Stimulated activated CD8-positive, alpha-beta memory T cell treated with anti-CD3 and anti-CD28 coated beads, Interleukin-15, amount 100 ng/mL, for 1 hour (primary cell): ENCODE data around the gene MAP3K8.
"Not testable (repeated sequence)": the region's sequence is repeated elsewhere in the genome, so short reads cannot be mapped to it uniquely, and the experiment has no call there.

Source experiments
- DNase-seq: peaks from one replicate; pipeline ENCODE4 v3.0.0-alpha.2; 2020; ENCODE audit warnings: low read depth

MAP3K8 gene

DNA sequence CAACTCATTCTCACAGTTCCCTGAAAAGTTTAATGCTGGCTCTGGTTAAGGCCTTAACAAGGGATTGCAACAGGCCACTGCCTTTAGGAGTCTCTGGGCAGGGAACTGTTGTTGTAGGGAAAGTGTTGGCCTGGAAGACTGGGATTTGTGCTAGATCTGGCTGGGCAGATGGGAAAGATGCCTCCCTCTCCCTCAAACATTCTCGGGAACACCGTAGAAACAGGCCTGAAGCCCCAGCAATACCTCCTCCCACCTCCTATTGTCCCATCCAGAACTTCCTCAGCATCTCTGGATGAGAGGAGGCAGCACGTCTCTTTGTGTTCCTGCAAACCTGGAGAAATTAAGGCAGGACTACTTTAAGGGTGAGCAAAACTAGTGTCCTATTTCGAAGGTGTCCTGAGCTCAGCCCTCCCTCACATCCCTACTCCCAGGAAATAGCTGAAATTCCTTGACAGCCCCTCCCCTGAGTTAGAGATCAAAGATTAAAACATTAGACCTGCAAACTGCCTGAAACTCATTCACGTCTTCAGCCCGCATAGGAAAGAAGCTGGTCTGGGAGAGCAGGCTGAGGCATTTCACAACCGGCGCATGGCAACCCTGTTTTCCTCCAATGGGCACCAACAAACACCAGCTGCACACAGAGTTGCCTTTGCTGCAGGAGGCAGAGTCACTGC, 10.9 kb upstream of the MAP3K8 start:
- DNase-seq, result no peak

DNA sequence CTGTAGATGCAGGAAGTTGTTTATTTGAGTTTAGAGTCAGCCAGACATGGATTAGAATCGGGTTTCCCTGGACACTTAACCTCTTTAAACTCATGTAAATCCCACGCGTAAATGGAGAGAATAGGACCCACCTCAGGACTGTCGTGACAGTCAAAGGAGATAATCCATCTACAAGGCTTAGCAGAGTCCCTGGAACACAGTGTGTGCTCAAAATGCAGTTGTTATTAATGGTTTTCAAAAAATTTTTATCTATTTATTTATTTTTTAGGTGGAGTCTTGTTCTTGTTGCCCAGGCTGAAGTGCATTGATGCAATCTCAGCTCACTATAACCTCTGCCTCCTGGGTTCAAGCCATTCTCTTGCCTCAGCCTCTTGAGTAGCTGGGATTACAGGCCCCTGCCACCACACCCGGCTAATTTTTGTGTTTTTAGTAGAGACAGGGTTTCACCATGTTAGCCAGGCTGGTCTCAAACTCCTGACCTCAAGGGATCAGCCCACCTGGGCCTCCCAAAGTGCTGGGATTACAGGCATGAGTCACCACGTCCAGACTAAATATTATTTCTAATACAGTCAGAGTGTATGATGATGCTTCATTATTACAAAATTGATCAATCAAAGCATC, 10.2 kb upstream of the MAP3K8 start:
- DNase-seq, result not testable (repeated sequence)

DNA sequence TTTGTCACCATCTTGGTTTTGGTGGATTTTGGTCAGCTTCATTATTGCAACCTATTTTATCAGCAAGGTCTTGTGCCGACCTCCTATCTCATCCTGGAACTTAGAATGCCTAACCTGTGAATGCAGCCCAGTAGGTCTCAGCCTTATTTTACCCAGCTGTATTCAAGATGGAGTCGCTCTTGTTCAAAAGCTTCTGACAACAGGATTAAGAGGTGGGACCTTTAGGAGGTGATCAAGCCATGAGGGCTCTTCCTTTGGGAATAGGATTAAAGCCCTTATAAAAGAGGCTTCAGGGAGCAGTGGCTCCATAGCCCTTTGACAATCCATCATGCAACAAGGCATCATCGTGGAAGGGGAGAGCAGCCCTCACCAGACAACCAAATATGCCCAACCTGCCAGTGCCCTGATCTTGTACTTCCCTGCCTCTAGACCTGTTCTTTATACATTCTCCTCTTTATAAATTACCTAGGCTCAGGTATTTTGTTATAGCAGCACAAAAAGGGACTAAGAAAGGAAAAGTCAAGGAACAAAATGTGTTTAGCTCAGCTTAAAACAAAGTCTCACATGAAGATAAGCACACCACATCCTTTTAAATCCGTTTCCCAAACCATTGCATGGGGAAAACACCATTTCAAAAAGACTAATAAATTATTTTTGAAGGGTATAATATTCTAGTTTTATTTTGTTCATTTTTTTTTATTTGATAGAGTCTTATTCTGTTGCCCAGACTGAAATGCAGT, 8.5 kb upstream of the MAP3K8 start:
- no peak for DNase-seq

DNA sequence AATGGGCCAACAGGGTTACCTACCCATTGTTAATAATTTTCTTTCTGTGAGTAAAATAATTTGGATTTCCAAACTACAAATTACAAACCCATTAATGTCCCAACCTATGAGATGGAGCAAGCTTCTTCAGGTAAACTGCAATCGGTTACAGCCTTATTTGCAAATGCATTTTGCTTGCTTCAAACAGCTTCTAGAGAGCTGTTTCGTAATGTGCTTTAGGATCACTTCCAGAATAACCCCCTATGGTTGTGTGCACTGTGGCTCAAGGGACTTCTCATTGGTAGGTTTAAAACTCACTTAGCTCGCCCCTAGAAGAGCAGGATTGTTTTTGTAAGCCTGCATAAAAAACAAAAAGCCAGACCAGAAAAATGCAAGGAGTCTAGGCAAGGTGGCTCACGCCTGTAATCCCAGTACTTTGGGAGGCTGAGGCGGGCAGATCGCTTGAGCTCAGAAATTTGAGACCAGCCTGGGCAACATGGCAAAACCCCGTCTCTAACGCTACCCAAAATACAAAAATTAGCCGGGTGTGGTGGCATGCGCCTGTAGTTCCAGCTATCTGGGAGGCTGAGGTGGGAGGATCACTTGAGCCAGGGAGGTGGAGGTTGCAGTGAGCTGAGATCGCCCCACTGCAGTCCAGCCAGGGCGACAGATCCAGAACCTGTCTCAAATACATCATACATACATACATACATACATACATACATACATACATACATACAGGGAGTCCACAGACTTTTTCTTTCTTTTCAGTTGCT, 3.3 kb upstream of the MAP3K8 start:
- no peak for DNase-seq

DNA sequence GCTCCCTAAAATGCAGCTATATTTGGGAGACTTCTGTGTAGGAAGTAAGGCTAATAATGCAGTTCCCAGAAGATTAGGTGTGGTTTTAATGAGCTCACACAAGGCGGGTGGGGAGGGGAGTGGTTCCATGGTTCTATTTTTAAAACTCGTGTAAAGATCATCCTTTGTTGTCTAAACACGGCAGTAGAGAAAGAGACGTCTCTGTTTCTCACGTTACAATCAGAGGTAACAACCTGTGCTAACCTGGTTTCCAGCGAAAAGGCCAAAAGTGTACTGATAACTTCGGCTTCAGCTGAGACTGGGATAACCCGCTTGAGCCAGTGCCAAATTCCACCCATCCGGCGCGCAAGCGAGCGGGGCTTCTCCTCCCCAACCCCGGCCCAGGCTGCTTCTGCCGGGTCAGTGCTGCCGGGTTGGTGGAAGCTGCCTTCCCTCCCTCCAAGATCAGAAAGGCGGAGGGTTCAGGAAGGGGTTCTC, 2.5 kb upstream of the MAP3K8 start:
- no peak for DNase-seq

DNA sequence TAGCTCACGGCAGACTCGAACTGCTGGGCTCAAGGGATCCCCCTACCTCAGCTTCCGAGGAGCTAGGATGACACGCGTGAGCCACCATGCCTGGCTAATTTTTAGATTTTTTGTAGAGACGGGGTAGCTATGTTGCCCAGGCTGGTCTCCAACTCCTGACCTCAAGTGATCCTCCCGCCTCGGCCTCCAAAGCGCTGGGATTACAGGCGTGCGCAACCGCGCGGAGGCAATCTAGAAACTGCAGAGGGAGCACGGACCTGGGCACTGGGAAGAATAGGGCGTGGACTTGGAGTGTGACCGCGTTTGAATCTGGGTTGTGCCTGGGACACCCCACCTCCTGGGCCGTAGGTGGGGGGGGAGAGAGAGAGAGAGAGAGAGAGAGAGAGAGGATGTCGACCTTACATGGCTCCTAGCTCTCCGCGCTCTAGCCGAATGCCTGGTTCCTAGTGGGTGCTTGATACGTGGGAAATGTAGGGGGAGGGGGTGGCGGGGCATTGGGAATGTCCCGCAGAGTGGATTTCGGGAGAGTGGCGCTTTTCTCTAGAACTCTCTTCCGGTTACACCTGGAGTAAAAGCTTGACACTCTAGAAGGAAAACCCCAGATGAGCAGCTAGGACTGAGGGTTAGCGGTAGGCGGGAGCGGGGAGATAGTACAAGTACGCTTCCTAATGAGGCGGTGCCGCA, 1.2 kb upstream of the MAP3K8 start:
- no peak for DNase-seq

DNA sequence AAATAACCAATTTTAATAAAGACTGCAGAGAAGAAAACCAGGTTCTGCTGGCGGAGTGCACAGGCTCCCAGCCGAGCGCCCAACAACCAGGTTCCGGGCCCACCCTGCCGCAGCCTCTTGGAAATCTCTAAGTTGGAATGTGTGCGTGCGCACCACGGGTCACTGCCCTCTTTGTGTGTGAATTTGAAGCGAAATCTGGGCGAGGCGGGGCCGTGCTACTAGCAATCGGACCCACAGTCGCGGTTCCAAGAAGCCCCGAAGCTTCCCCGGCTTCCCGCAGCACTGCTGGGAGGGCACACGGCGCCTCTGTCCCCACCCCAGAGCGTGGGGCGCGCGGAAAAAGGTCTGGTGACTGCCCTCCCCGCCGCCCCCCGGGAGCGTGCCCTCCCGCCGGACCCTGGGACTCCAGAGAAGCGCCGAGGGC, 666 bp upstream of the MAP3K8 start:
- DNase-seq, result peak; percentile 27

DNA sequence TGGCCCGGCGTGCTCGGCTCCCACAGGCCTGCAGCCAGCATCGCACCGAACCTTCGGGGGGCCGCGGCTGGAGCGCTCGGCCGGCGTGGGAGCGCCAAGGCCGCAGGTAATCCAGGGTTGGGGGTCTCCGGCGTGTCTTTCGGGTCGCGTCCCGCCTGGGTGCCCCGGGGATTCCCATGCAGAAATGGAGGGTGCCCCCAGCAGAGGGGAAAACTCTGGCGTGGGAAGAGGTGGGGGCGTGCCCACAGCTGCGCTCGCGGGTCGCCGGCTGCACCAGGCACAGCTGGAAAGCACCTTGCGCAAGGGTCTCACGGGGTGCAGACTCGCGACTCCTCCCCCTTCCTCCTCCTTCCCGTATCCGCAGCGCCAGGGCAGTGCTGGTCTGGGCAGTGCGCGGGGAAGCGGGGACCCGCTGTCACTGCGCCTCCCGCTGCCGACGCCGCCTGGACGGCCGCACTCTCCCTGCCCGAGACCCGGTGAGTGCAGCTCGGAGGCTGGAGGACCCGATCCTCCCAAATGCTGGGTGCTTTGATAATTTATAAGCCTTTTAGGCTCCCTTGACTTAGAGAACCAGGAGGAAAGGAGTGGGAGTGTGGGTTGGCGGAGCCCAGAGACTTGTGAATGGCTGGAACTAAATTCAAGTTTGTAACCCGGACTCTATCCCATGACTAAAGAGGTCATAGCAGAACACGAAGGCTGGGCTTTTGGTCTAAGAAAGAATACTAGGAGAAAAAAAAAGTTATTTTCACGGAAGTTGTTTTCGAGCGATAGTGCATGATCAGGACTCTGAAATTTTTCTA, 489 bp downstream of the MAP3K8 start:
- peak; percentile 23 for DNase-seq

DNA sequence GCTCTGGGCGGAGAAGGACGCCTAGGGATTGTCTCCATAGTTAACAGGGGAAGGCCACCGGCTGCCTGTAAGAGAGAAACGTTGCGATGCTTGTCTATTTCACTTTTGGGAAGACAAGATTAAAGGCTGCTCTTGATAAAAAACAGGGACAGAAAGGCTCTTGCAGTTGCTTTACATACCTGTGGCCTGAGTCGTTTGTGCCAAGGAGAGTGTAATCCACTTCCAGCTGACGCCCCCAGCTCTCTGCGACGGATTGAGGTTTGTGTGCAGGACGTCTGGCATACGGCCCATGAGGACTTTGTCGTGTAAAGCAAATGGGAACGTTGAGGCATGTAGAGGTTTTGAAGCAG, 1.1 kb downstream of the MAP3K8 start:
- DNase-seq, result no peak

DNA sequence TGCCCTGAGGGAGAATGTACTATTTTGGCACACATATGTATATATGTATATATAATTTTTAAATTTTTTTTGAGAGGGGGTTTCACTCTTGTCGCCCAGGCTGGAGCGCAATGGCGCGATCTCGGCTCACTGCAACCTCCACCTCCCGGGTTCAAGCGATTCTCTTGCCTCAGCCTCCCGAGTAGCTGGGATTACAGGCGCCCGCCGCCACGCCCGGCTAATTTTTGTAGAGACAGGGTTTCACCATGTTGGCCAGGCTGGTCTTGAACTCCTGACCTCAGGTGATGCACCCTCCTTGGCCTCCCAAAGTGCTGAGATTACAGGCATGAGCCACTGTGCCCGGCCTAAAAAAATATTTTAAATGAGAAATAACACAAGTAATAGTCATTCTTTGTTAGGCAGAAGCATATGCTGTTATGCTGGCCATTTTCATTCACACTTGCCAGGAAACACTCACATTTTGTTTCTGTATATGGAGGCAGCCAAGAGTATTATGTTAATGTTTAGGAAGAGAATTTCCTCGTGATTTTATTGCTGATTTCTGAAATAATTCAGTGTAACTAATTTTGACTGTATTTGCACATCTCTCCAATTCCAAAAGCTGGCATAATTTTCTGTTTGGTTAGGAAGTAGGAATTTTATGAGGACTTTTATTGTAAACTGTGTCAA, 1.6 kb downstream of the MAP3K8 start:
- DNase-seq, result not testable (repeated sequence)

DNA sequence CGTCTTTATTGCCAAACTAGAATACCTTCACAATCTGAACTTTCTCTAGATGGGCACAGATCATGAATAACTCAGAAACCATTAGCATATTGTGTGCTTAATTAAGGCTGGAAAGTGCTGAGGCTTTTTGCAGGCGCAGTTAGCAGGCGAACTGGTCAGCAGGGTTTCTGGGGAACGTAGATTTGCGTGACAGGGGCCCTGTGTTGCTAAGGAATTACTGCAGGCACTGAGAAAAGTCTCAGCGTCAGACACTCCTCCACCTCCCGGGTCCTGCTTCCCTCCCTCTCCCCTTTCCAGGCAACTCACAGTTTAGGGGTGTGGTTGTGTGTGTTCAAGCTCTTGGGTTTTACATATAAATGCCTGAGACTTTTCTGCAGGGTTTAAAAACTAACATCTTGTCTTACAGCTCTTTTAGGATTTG, 2.2 kb downstream of the MAP3K8 start:
- DNase-seq, result no peak

DNA sequence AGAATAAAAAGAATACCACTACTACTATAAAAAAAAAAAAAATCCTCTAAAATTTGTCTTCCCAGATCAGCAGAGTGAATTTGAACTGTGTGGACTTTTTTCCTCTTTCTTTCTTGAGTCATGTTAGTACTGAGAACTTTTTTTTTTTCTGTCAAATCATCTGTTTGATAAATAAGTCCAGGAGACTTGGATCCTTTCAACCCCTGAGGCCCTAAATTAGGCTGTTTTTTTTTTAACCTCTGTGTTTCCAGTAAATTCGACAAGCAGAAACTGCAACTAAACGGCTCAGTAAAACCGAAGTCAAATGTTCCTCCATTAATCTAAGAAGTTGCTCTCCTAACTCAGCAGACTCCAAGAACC, 2.7 kb downstream of the MAP3K8 start:
- DNase-seq, result no peak

DNA sequence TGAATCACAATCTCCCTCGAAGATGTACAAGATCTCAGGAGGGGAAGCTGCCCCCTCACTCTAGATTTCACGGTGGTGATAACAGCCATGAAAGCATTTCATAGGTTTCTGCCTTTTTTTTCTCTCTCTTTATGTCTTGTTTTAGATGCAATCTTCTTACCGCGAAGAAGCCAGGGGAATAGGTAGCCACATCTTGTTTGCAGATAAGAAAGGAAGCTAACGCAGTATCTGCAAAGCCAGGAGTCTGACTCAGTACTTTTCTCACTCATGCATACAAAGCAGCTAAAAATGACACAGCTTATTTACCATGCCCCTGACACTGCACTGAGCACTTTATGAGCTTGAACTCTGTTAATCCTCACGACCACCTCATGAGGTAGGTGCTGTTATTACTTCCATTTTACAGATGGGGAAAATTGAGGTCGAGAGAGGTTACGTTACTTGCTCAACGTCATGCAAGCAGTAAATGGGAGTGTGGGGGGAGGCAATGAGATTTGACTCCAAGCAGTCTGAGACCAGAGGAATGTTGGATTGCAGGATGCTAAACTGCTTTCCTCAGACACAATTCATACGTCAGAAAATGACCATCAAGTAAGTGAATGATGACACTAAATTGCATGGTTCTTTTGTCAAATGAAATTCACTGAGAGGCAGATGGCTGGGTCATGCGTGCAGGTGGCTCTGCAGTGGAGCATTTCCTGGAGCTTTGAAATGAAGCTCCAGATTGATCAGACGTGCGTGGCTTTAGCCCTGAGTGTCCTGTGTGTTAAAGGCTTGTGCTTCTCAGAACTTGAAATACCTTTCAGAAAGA, 3.3 kb downstream of the MAP3K8 start:
- DNase-seq, result no peak

DNA sequence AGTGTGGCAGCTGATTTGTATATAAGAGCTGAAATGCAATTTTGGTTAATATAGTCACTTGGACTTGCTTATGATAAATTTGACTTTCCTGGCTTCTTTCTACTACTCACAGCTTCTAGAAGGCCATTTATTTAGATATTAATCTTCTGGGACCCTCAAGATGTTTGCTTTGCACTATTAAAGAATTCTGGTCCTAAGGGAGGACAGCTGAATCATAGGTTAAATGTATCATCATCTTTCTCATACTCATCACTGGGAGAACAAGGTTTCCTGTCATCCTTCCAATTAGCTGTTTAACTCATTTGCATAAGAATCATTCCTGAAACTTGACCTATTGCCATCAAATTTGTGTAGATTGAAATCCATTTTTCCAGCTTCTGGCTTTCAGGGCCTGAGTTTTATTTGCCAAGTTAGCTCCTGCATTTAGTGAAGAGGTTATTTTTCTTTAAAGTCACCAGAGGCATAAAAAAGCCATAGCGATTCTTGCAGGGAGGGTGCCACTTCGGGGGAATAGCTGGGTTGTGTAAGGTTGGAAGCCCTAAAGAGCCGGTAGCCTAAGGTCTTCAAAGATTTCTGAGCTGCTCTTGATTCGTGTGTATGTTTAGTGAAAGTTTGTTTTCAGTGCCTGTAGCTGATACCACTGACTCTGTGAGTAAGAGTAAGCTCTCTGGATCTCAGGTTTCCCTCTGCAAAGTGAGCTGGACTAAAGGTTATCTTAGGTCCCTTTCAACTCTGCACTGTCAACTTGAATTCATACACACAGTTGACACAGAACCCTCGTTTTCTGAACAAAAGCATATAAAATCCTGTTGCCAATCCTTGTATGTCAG, 4.3 kb downstream of the MAP3K8 start:
- DNase-seq, result no peak

DNA sequence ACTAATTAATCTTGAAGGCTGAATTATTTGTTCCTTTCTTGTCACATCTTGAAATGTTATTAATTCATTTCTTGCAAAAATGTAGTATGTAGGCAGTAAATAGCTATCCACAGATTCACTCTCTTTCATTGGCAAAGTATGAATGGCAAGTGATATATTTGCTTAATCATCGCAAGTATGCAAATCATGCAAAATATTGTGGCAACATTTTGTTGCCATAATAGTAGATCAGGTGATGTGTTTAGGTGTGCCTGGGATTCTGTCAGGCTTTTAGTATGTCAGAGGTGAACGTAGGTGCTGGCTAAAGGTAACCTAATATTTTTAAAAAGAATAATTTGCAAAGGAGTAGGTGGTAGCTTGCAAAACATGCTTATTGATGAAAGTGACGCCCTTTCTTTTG, 5.9 kb downstream of the MAP3K8 start:
- no peak for DNase-seq

DNA sequence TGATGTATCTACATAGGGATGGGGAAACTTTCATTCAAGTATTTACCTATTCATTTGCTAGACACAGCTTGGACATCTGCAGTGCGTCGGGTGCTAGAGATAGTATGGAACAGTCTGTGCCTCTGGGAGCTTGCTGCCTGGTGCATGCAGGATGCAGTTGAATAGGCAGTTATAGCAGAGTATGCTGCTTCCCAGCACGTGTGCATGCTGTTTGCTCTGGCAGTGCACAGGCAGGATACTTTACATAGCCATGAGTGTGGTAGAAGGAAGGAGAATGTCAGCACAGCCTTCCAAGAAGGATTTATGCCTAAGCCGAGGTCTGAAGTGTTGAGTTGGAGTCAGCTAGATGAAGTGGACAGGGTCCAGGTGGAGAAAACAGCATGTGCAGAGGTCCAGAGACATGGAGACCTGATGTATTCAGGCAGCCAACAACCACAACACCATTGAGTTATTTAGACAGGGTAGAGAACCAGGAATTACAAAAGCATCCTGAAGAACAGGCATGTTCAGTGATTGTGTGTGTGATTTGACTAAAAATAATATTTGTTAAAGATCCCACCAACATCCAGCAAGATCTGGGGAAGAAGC, 8.1 kb downstream of the MAP3K8 start:
- DNase-seq, result no peak

DNA sequence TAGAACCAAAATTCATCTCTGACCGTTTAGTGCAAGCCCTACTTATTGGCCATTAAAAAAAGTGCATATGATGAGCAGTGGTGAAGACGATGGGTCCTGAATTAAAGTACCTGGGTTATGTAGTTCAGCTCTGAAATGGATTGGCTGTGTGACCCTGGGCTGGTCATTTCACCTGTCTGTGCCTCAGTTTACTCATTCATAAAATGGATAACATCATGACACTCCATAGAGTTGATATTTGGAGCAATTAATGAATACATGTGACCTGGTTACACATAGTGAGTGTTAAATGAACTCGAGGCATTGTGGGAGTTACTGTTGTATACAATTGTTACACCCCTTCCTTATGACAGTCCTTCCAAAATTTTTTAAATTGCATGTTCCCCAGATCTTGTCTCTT, 9.1 kb downstream of the MAP3K8 start:
- DNase-seq, result no peak

DNA sequence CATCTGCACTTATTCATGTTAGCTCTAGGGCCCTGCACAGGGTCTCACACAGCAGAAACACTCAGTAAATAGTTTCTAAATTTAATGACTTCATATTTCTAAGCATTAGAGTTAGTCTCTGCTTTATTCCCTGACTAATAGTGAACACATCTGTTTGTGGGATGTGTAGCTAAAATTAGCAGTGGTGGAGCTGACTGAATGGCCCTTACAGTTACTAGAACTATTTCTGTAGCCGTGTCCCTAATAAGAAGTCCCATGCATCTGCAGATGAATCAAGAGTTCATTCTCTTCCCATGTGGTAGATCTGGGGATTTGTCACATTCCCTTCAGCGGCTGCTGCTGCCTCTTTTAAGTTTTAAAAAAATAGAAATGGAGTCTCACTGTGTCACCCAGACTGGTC, 11.7 kb downstream of the MAP3K8 start:
- DNase-seq, result no peak
